ENCODE results near the gene MTTP.

MTTP gene

DNA sequence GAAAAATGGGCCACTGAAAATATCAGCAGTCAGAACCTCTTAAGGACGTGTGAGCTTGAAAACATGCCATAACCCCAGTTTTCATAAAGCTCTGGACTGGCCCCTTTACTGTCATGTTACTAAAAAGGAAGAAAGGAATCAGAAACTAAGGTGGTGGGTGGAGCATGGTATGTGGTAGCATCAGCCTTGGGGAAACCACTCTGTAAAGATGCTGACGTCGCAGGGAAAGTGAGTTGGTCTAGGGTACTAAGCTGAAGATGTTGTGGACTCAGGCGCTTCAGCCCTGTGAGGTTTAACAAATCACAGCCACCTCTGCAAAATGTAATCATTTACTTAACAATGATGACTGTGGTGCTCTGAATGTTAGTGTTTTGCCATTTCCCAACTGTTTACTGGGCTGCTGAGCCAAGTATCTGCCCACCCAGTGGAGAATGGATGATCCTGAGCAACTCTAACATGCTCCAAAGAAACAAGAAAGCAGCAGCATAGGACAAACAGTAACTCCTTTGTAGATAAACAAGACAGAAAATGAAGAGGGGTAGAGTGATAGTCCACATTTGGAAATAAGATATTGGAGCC lies 49.6 kb downstream of the MTTP start:
- no peak overlapping the region for H3K9ac ChIP-seq (ENCODE audit: low read depth, low read length)
- no peaks in the 10 kb centered on the region for H3K27me3 ChIP-seq (ENCODE audit: control insufficient read depth, insufficient read depth, low read length)
- H3K4me3 ChIP-seq (ENCODE audit: low read depth, low read length): no peak overlapping the region
- no peaks in the 10 kb centered on the region for H3K9me3 ChIP-seq (ENCODE audit: control insufficient read depth, insufficient read depth, low read length)
- no peak overlapping the region for H3K27ac ChIP-seq (ENCODE audit: low read depth, low read length)
- no peaks in the 10 kb centered on the region for H3K36me3 ChIP-seq (ENCODE audit: control insufficient read depth, insufficient read depth, low read length)
- H3K4me1 ChIP-seq (ENCODE audit: control insufficient read depth, insufficient read depth, low read length): peaks cover 17% of the 10 kb centered on the region

DNA sequence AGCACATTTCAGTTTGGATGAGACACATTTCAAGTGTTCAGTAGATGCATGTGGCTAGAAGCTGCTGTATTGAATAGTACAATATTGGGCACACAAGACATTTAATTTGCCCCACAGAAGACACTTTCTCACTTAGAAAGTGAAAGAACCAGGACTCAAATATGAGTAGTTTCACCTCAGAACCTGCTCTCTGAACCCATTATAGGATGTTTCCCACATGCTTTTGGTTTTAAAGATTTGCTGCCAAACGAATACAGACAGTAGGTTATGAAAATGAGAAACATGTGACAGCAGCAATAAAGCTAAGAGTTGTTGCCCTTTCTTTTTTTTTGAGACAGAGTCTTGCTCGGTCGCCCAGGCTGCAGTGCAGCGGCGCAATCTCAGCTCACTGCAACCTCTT lies 50.7 kb downstream of the MTTP start:
- H3K4me3 ChIP-seq (ENCODE audit: low read depth, low read length): no peak overlapping the region
- peaks cover 17% of the 10 kb centered on the region for H3K4me1 ChIP-seq (ENCODE audit: control insufficient read depth, insufficient read depth, low read length)
- H3K27ac ChIP-seq (ENCODE audit: low read depth, low read length): no peak overlapping the region
- no peak overlapping the region for H3K9ac ChIP-seq (ENCODE audit: low read depth, low read length)
- H3K27me3 ChIP-seq (ENCODE audit: control insufficient read depth, insufficient read depth, low read length): no peaks in the 10 kb centered on the region
- H3K9me3 ChIP-seq (ENCODE audit: control insufficient read depth, insufficient read depth, low read length): no peaks in the 10 kb centered on the region
- no peaks in the 10 kb centered on the region for H3K36me3 ChIP-seq (ENCODE audit: control insufficient read depth, insufficient read depth, low read length)

DNA sequence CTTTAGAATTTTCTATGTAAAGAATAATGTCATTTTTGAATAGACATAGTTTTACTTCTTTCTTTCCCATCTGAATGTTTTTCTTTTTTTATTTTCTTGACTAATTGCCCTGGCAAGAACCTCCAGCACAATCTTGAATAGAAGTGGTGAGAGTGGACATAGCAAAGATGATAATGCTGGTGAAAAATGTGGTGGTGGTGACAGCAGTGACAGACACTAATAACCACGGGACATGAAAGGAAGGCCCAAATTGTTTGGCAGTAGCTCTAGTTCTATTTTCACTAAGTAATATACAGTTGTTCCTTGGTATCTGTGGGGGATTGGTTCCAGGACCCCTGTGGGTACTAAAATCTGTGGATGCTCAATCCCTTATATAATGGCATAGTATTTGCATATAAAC lies 53.4 kb downstream of the MTTP start:
- Histone ChIP-seq H3K4me3 (ENCODE audit: low read depth, low read length) (no peak overlapping the region), H3K9ac (ENCODE audit: low read depth, low read length) (no peak overlapping the region), H3K36me3 (ENCODE audit: control insufficient read depth, insufficient read depth, low read length) (no peaks in the 10 kb centered on the region), H3K27me3 (ENCODE audit: control insufficient read depth, insufficient read depth, low read length) (no peaks in the 10 kb centered on the region), H3K9me3 (ENCODE audit: control insufficient read depth, insufficient read depth, low read length) (no peaks in the 10 kb centered on the region), H3K4me1 (ENCODE audit: control insufficient read depth, insufficient read depth, low read length) (peaks cover 8% of the 10 kb centered on the region), H3K27ac (ENCODE audit: low read depth, low read length) (no peak overlapping the region)

DNA sequence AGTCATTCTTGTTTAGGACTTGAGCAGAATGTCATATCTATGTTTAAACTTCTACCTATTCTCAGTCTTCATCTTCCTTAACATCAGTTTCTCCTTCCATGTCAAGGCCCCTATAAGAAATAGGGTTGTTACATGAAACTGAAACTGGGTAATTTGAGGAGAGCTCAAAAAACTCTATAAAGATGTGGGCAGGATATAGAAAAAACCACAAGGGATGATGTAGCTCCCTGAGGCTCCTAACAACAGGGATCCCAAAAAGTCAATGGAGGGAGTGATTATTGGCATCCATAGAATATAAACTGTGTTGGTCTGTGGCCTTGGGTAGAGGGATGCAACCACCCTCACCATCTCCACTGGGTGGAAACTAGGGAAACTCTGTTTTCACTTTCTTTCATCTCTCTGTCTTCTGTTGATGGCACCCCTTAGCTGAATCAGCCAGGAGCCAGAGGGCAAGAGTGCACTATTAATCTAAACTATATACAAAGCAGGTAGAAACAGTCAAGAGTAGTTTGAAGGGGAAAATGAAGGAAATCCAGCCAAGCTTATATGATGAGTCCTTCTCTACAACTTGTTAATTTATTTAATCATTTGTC lies 55.4 kb downstream of the MTTP start:
- Histone ChIP-seq H3K4me3 (ENCODE audit: low read depth, low read length) (no peak overlapping the region), H3K9me3 (ENCODE audit: control insufficient read depth, insufficient read depth, low read length) (no peaks in the 10 kb centered on the region), H3K4me1 (ENCODE audit: control insufficient read depth, insufficient read depth, low read length) (no peaks in the 10 kb centered on the region), H3K27ac (ENCODE audit: low read depth, low read length) (no peak overlapping the region), H3K36me3 (ENCODE audit: control insufficient read depth, insufficient read depth, low read length) (no peaks in the 10 kb centered on the region), H3K27me3 (ENCODE audit: control insufficient read depth, insufficient read depth, low read length) (no peaks in the 10 kb centered on the region), H3K9ac (ENCODE audit: low read depth, low read length) (no peak overlapping the region)

DNA sequence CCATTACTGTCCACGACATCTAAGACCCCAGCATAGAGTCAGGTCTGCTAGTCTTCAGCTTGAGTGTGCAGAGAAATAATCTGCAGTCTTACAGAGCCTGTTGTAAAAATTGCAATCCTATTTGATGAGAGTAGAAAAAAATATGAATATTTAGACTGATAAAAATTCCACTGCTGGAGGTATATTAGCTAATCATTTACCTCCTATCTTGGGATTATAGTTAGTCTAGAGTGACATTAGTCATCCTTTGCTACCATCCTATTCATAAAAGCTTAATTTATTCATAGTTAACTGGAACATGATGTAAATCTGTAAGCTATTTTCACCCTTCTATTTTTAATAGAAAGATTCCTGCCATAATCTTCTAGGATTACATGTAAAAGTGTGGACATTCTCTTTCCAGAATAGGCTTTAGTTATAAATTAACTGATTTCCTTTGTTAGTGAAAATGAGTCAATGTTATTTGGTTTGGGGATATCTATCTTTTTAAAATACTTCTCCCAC lies 56.3 kb downstream of the MTTP start:
- H3K4me1 ChIP-seq (ENCODE audit: control insufficient read depth, insufficient read depth, low read length): no peaks in the 10 kb centered on the region
- no peak overlapping the region for H3K27ac ChIP-seq (ENCODE audit: low read depth, low read length)
- no peak overlapping the region for H3K4me3 ChIP-seq (ENCODE audit: low read depth, low read length)
- H3K27me3 ChIP-seq (ENCODE audit: control insufficient read depth, insufficient read depth, low read length): no peaks in the 10 kb centered on the region
- no peaks in the 10 kb centered on the region for H3K9me3 ChIP-seq (ENCODE audit: control insufficient read depth, insufficient read depth, low read length)
- no peaks in the 10 kb centered on the region for H3K36me3 ChIP-seq (ENCODE audit: control insufficient read depth, insufficient read depth, low read length)
- no peak overlapping the region for H3K9ac ChIP-seq (ENCODE audit: low read depth, low read length)

DNA sequence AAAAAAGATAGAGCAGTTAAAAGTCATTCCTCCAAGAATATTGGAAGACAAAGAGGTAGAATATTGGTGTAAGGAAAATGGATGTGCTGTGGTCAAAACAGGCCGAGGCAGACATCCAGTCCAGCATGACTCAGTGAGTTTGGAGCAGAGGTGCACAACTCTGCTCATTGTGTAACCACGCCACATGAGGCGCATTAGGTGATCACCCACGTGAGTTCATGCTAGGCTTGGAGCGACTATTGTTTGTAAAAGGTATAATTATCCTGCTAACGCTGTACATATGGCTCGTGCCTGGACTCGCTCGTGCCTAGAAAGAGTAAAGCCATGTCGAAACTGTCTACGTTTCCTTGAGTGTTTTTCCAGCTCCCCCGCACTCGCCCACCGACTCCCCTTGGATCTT lies 59.1 kb downstream of the MTTP start:
- Histone ChIP-seq H3K9ac (ENCODE audit: low read depth, low read length) (no peak overlapping the region), H3K36me3 (ENCODE audit: control insufficient read depth, insufficient read depth, low read length) (no peaks in the 10 kb centered on the region), H3K4me3 (ENCODE audit: low read depth, low read length) (no peak overlapping the region), H3K4me1 (ENCODE audit: control insufficient read depth, insufficient read depth, low read length) (no peaks in the 10 kb centered on the region), H3K9me3 (ENCODE audit: control insufficient read depth, insufficient read depth, low read length) (no peaks in the 10 kb centered on the region), H3K27me3 (ENCODE audit: control insufficient read depth, insufficient read depth, low read length) (no peaks in the 10 kb centered on the region), H3K27ac (ENCODE audit: low read depth, low read length) (no peak overlapping the region)

DNA sequence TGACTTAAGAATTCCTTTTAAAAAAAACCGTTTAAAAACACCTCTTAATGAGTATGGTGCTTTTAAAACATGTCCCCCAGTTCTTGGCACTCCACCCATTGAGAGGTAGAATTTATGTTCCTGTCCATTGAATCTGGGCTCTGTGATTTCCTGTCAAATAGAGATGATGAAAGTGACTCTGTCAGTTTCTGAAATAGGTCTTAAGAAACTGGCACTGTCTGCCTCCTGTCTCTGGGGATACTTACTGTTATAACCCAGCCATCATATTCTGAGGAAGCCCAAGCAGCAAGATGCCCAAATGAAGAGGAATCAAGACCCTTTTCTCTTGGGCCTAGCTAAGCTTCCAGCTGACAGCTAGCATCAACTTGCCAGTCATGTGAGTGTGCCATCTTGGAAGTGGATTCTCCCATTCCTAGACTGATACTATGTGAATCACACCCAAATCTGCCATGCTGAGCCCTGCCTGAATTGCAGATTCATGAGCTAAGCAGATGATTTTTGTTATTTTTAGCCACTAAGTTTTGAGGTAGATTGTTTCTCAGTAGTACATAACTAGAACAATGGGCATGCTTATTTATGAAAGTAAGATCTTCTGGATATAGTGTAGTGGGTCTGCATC lies 60.2 kb downstream of the MTTP start:
- Histone ChIP-seq H3K27me3 (ENCODE audit: control insufficient read depth, insufficient read depth, low read length) (no peaks in the 10 kb centered on the region), H3K9ac (ENCODE audit: low read depth, low read length) (no peak overlapping the region), H3K36me3 (ENCODE audit: control insufficient read depth, insufficient read depth, low read length) (no peaks in the 10 kb centered on the region), H3K9me3 (ENCODE audit: control insufficient read depth, insufficient read depth, low read length) (no peaks in the 10 kb centered on the region), H3K4me1 (ENCODE audit: control insufficient read depth, insufficient read depth, low read length) (no peaks in the 10 kb centered on the region), H3K27ac (ENCODE audit: low read depth, low read length) (no peak overlapping the region), H3K4me3 (ENCODE audit: low read depth, low read length) (no peak overlapping the region)

DNA sequence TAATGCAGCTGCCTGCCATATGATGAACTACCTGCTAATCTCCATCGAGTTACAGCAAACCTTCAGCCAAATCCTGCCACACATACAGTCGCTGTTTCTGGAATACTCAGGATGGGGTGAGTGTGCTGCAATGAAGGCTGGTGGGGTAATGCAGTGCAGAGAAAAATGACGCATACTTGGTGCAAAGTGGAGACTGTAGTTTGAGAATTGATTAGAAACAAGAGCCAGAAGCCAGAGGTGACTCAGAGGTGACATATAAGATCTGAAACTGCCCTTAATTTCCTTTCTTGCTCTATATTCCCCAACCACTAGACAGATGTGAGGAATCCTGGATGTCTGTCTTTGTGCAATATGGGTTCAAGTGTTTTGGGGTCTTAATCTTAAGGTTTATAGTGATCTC lies 61.0 kb downstream of the MTTP start:
- Histone ChIP-seq H3K4me3 (ENCODE audit: low read depth, low read length) (no peak overlapping the region), H3K27me3 (ENCODE audit: control insufficient read depth, insufficient read depth, low read length) (no peaks in the 10 kb centered on the region), H3K9ac (ENCODE audit: low read depth, low read length) (no peak overlapping the region), H3K4me1 (ENCODE audit: control insufficient read depth, insufficient read depth, low read length) (no peaks in the 10 kb centered on the region; the same call in 1 of the 2 replicates), H3K36me3 (ENCODE audit: control insufficient read depth, insufficient read depth, low read length) (no peaks in the 10 kb centered on the region), H3K27ac (ENCODE audit: low read depth, low read length) (no peak overlapping the region), H3K9me3 (ENCODE audit: control insufficient read depth, insufficient read depth, low read length) (no peaks in the 10 kb centered on the region)

DNA sequence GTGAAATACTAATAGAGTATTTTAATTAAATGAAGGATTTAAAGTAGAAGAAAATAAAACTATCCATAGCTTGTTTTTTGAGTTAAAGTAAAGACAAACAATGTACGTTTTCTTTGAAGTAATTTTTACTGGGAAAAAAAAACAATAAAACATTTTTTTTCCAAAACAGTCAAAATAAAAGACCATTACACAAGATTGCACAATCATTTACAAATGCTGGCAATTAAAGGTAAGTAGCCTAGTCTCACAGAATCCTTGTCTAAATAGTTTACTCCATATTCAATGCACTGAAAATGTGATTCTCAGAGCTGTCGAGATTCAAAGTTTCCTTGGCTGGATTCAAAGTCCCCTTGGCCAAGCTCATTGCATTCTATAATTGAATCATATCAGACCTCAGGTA lies 61.8 kb downstream of the MTTP start:
- H3K9ac ChIP-seq (ENCODE audit: low read depth, low read length): no peak overlapping the region
- no peaks in the 10 kb centered on the region; the same call in 1 of the 2 replicates for H3K4me1 ChIP-seq (ENCODE audit: control insufficient read depth, insufficient read depth, low read length)
- no peaks in the 10 kb centered on the region for H3K36me3 ChIP-seq (ENCODE audit: control insufficient read depth, insufficient read depth, low read length)
- H3K4me3 ChIP-seq (ENCODE audit: low read depth, low read length): no peak overlapping the region
- H3K27me3 ChIP-seq (ENCODE audit: control insufficient read depth, insufficient read depth, low read length): no peaks in the 10 kb centered on the region
- H3K9me3 ChIP-seq (ENCODE audit: control insufficient read depth, insufficient read depth, low read length): no peaks in the 10 kb centered on the region
- H3K27ac ChIP-seq (ENCODE audit: low read depth, low read length): no peak overlapping the region

DNA sequence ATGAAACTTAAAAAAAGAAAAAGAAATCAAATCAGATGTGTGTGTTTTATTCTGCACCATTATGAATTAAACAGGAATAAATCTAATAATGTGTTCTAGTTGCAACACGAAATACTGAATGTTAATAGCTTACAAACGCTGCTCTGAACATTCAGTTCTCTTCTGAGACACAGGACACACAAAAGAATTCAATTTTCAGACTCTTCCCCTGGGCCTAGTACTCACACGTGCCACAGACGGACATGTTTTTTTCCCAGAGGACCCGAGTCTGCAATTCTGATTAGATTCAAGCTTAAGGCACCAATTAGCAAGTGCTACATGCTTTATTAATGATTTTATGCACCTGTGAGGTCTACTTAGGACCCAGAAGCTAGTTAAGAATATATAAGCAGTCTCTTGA lies 62.5 kb downstream of the MTTP start:
- Histone ChIP-seq H3K9me3 (ENCODE audit: control insufficient read depth, insufficient read depth, low read length) (no peaks in the 10 kb centered on the region), H3K4me3 (ENCODE audit: low read depth, low read length) (no peak overlapping the region), H3K4me1 (ENCODE audit: control insufficient read depth, insufficient read depth, low read length) (no peaks in the 10 kb centered on the region; the same call in 1 of the 2 replicates), H3K9ac (ENCODE audit: low read depth, low read length) (no peak overlapping the region), H3K27ac (ENCODE audit: low read depth, low read length) (no peak overlapping the region), H3K27me3 (ENCODE audit: control insufficient read depth, insufficient read depth, low read length) (no peaks in the 10 kb centered on the region), H3K36me3 (ENCODE audit: control insufficient read depth, insufficient read depth, low read length) (no peaks in the 10 kb centered on the region)

DNA sequence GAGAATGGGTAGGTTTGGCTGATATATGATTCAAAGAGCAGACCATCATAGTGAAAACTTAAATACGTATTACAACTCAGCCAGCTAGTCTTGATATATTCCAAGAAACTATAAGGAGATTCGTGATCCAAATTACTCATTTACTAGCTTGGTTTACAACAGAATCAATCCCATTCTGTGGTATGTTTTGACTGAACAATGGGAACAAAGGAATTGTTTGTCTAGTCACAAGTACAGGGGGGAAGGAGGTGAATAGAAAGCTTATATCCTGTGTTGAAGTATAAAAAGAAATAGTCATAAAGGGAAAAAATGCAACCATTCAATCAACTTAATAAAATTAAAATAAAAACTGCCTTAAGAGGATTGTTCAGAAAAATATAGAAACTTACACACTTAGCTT lies 66.1 kb downstream of the MTTP start:
- Histone ChIP-seq H3K27me3 (ENCODE audit: control insufficient read depth, insufficient read depth, low read length) (peaks cover 16% of the 10 kb centered on the region), H3K4me1 (ENCODE audit: control insufficient read depth, insufficient read depth, low read length) (peaks cover 23% of the 10 kb centered on the region), H3K36me3 (ENCODE audit: control insufficient read depth, insufficient read depth, low read length) (no peaks in the 10 kb centered on the region), H3K9me3 (ENCODE audit: control insufficient read depth, insufficient read depth, low read length) (no peaks in the 10 kb centered on the region), H3K27ac (ENCODE audit: low read depth, low read length) (no peak overlapping the region), H3K9ac (ENCODE audit: low read depth, low read length) (no peak overlapping the region), H3K4me3 (ENCODE audit: low read depth, low read length) (no peak overlapping the region)

All from HUES48 (cell line).